GM12892 (cell line): ENCODE data around the gene SKOR1.

Experiments
- POLR2A ChIP-seq: IDR thresholded peaks from 2 replicates; pipeline ENCODE4 v1.6.1; 2011; ENCODE audit warnings: low read depth, low read length, control low read depth
- POLR2AphosphoS5 ChIP-seq: IDR thresholded peaks from 2 replicates; pipeline ENCODE4 v1.6.1; 2011; ENCODE audit warnings: low read depth, low read length, control low read depth
- TAF1 ChIP-seq: IDR thresholded peaks from 2 replicates; pipeline ENCODE4 v1.6.1; 2011; ENCODE audit warnings: low read depth, mild to moderate bottlenecking, control low read depth, low read length, borderline replicate concordance

- TF ChIP-seq POLR2A (no peak), POLR2AphosphoS5 (no peak), TAF1 (no peak)
Observed at GRCh38 chr15:67854358-67854757, 29.0 kb downstream of the SKOR1 start.
